Right renal pelvis (tissue), 4 donors: ENCODE data around the gene ANKRD6. TPM values are rescaled to one million over a fixed set of nuclear protein-coding genes. Genes with fewer than 3 reads are reported as not detected.

ENCODE experiments used
- DNase-seq, 4 donors: peaks; one replicate each; pipeline ENCODE4 v3.0.0-alpha.2; 2013; ENCODE audit warnings: low read depth in 4 of 4, low spot score in 3 of 4, missing footprints in 1 of 4
- polyA plus RNA-seq, 4 donors: library from polyadenylated mRNA; unstranded; fragments of 120-200 nt; gene quantifications; one replicate each; pipeline ENCODE4 v1.2.1, GENCODE V29; 2013; ENCODE audit not compliant: insufficient read length in 4 of 4

ANKRD6 gene
- polyA plus RNA-seq, 4 donors, result 20.0 to 27.6 (median 24.1) TPM

GRCh38 chr6:89412071-89413005 lies 20.6 kb upstream of the ANKRD6 start, which contains the start of gene RRAGD:
RRAGD (minus strand) TSS chr6:89412273; CDS start chr6:89411993, 280 bp downstream.
- peak in 1 of 4 donors; percentile 41 for DNase-seq

- no peak for DNase-seq
Observed at GRCh38 chr6:89413006-89413400, 19.9 kb upstream of the ANKRD6 start.

GRCh38 chr6:89414215-89414614 lies 18.7 kb upstream of the ANKRD6 start:
- DNase-seq, result no peak

- no peak for DNase-seq
Observed at GRCh38 chr6:89415185-89415584, 17.8 kb upstream of the ANKRD6 start.

GRCh38 chr6:89416796-89417195 lies 16.2 kb upstream of the ANKRD6 start:
- no peak for DNase-seq

- no peak for DNase-seq
Observed at GRCh38 chr6:89430201-89430962, 2.6 kb upstream of the ANKRD6 start.

GRCh38 chr6:89433252-89434149 lies 549 bp downstream of the ANKRD6 start:
- DNase-seq, result peak in 1 of 4 donors; percentile 32

GRCh38 chr6:89434150-89434499 lies 1.2 kb downstream of the ANKRD6 start:
- DNase-seq, result no peak

- no peak for DNase-seq
Observed at GRCh38 chr6:89434954-89435353, 2.0 kb downstream of the ANKRD6 start.

GRCh38 chr6:89436226-89436625 lies 3.3 kb downstream of the ANKRD6 start:
- DNase-seq, result no peak

GRCh38 chr6:89438248-89438647 lies 5.3 kb downstream of the ANKRD6 start:
- no peak for DNase-seq

GRCh38 chr6:89439014-89439413 lies 6.1 kb downstream of the ANKRD6 start:
- no peak for DNase-seq

- DNase-seq, result no peak
Observed at GRCh38 chr6:89440200-89440599, 7.2 kb downstream of the ANKRD6 start.

GRCh38 chr6:89443658-89444057 lies 10.7 kb downstream of the ANKRD6 start:
- no peak for DNase-seq

- DNase-seq, result no peak
Observed at GRCh38 chr6:89449193-89449592, 16.2 kb downstream of the ANKRD6 start.

- DNase-seq, result no peak
Observed at GRCh38 chr6:89452281-89452680, 19.3 kb downstream of the ANKRD6 start.

- no peak for DNase-seq
Observed at GRCh38 chr6:89454300-89454699, 21.3 kb downstream of the ANKRD6 start.

- DNase-seq, result no peak
Observed at GRCh38 chr6:89458704-89459103, 25.8 kb downstream of the ANKRD6 start.

GRCh38 chr6:89459501-89459900 lies 26.5 kb downstream of the ANKRD6 start:
- DNase-seq, result no peak

GRCh38 chr6:89460713-89461112 lies 27.8 kb downstream of the ANKRD6 start:
- no peak for DNase-seq

- DNase-seq, result no peak
Observed at GRCh38 chr6:89462503-89462902, 29.6 kb downstream of the ANKRD6 start.
